CD4-positive, alpha-beta T cell treated with Interleukin-6 at 100 ng/mL for 8 hours (primary cell): Measurements from ENCODE around the gene AR.

Experiments
- DNase-seq: peaks from one replicate; pipeline ENCODE4 v3.0.0-alpha.2; 2020; ENCODE audit warnings: mixed read lengths, low spot score

The AR gene

DNA sequence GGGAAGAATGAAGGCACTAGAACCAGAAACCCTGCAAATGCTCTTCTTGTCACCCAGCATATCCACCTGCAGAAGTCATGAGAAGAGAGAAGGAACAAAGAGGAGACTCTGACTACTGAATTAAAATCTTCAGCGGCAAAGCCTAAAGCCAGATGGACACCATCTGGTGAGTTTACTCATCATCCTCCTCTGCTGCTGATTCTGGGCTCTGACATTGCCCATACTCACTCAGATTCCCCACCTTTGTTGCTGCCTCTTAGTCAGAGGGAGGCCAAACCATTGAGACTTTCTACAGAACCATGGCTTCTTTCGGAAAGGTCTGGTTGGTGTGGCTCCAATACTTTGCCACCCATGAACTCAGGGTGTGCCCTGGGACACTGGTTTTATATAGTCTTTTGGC lies 181.7 kb downstream of the AR start:
- DNase-seq, result no peak

DNA sequence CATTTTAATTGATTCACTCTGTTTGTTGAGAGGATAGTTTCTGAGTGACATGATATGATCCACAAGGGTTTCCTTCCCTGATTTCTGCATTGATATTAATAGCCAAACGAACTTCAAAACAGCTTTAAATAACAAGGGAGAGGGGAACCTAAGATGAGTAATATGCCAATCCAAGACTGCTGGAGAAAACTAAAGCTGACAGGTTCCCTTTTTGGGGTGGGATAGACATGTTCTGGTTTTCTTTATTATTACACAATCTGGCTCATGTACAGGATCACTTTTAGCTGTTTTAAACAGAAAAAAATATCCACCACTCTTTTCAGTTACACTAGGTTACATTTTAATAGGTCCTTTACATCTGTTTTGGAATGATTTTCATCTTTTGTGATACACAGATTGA lies 182.2 kb downstream of the AR start:
- DNase-seq, result no peak

DNA sequence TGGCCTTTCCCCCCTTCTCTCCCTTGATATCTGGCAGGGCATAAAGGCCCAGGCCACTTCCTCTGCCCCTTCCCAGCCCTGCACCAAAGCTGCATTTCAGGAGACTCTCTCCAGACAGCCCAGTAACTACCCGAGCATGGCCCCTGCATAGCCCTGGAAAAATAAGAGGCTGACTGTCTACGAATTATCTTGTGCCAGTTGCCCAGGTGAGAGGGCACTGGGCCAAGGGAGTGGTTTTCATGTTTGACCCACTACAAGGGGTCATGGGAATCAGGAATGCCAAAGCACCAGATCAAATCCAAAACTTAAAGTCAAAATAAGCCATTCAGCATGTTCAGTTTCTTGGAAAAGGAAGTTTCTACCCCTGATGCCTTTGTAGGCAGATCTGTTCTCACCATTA lies 183.8 kb downstream of the AR start:
- no peak for DNase-seq

GRCh38 chrX:67730296-67730695 lies 186.5 kb downstream of the AR start:
- no peak for DNase-seq

GRCh38 chrX:67731061-67731460 lies 187.2 kb downstream of the AR start:
- no peak for DNase-seq

DNA sequence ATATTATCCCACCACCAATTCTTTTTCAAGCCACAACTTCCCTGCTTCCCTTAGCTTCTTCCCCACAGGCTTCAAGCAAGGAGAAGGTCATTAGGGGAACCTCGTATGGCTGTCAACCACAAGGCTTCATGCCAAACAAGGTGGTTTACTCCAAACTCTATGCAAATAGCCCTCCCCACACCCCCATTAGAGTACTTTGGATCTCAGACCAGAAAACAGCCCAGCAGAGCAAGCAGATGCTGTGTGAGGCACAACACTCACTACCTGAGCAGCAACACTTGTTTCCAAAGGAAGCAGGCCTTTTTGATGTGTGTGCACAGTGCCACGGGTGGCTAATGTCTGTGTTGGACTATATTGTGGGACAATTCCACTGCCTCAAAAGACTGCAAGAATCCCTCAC lies 189.0 kb downstream of the AR start:
- DNase-seq, result no peak

DNA sequence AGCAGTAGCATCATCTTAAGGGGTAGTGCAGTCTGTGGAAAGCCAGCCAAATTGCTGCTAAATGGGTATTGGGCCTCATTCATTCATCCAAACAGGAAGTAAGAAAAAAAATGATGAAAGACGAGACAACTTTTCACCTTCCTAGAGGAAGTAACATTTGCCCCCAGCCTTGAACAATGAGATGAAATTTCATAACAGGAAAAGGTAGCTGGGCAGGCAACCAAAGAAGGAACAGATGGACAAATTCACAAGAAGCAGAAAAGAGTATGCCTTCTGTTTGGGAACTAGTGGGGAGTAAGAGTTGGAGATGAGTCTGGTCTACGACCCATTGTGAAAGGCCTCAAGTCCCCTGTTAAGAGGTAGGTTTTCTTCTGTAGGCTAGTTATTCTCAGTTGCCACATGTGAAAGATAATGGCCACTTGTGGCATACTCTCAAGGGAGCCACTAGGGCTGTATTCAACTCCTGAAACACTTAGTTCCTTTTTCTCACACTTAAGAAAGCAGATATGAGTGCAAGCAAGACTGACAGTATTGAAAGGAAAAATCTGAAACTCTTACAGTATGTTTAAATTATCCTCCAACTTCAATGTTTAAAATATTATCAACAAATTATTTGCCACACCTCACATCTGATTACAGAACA lies 190.4 kb downstream of the AR start:
- no peak for DNase-seq

GRCh38 chrX:67749536-67749935 lies 205.7 kb downstream of the AR start:
- DNase-seq, result no peak

DNA sequence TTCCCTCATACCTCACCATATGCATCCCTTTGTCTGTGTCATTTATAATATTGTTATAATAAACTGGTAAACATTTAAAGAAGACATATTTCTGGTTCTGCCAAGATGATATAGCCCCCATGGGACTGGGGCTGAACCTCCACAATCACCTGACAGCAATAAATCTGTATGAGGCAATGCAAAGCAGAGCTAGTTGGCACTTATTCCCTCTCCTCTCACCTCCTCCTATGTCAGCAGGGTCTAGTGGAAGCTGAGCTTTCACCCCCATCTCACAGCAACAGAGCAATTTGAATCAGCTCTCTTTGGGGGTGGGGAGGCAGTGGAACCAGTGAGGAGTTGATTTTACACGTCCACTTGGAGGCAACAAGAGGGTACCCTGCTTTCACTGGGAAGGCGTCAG lies 206.9 kb downstream of the AR start:
- DNase-seq, result no peak

GRCh38 chrX:67759018-67759417 lies 215.2 kb downstream of the AR start:
- no peak for DNase-seq

- DNase-seq, result no peak
Measured at GRCh38 chrX:67777148-67777547, 233.3 kb downstream of the AR start.

DNA sequence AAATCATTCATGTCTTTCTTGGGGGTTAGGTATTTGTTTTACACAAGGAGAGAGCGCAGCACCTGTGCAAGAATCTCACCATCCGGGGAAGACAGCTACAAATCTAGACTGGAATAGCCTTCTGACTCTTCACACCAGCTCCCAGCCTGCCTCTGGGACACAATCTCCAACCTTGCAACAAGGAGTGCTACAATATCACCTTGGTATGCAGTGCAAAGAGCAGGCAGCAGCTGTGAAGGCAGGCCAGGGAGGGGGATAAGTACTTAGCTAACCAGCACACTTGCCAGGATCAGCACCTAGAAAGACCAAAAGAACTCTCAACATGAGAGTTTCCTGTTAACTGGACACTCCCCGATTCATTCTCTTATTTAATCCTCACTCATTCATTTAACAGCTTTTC lies 235.3 kb downstream of the AR start:
- DNase-seq, result no peak
